Measurements from ENCODE around the gene SPOCK2. TPM values are rescaled to one million over a fixed set of nuclear protein-coding genes. Genes with fewer than 3 reads are reported as not detected.

The SPOCK2 gene
- total RNA-seq, 1 donor, result 0.36 TPM

- TF ChIP-seq CTCF (IDR thresholded peaks at IDR 0.05; ENCODE audit: insufficient read depth, low read length), result no peak
- H3K4me3 ChIP-seq (ENCODE audit: low read depth, low read length), result no peak overlapping the region
- DNase-seq (ENCODE audit: low read depth), result no peak
These were observed 45.1 kb downstream of the SPOCK2 start for GRCh38 chr10:72043016-72043834.

- no peak for DNase-seq (ENCODE audit: low read depth)
- TF ChIP-seq CTCF (IDR thresholded peaks at IDR 0.05; ENCODE audit: insufficient read depth, low read length), result no peak
- H3K4me3 ChIP-seq (ENCODE audit: low read depth, low read length), result no peak overlapping the region
These were observed 46.9 kb downstream of the SPOCK2 start for GRCh38 chr10:72041491-72041890.

GRCh38 chr10:72039377-72039776 is 49.0 kb downstream of the SPOCK2 start:
- TF ChIP-seq CTCF (IDR thresholded peaks at IDR 0.05; ENCODE audit: insufficient read depth, low read length), result no peak
- no peak overlapping the region for H3K4me3 ChIP-seq (ENCODE audit: low read depth, low read length)
- DNase-seq (ENCODE audit: low read depth), result no peak

GRCh38 chr10:72038458-72039001 is 49.8 kb downstream of the SPOCK2 start:
- no peak overlapping the region for H3K4me3 ChIP-seq (ENCODE audit: low read depth, low read length)
- no peak for TF ChIP-seq CTCF (IDR thresholded peaks at IDR 0.05; ENCODE audit: insufficient read depth, low read length)
- DNase-seq (ENCODE audit: low read depth), result peak; percentile 59

- TF ChIP-seq CTCF (IDR thresholded peaks at IDR 0.05; ENCODE audit: insufficient read depth, low read length), result no peak
- H3K4me3 ChIP-seq (ENCODE audit: low read depth, low read length), result no peak overlapping the region
- no peak for DNase-seq (ENCODE audit: low read depth)
These were observed 50.5 kb downstream of the SPOCK2 start for GRCh38 chr10:72037811-72038210.

GRCh38 chr10:72037266-72037665 is 51.1 kb downstream of the SPOCK2 start:
- no peak for DNase-seq (ENCODE audit: low read depth)
- TF ChIP-seq CTCF (IDR thresholded peaks at IDR 0.05; ENCODE audit: insufficient read depth, low read length), result no peak

More at GRCh38 chr10:72037266-72037665, 51.1 kb downstream of the SPOCK2 start:
- H3K4me3 ChIP-seq (ENCODE audit: low read depth, low read length), result no peak overlapping the region
